Frontal cortex (tissue), 4 donors: ENCODE measurements around the gene PGD. TPM values are rescaled to one million over a fixed set of nuclear protein-coding genes. Genes with fewer than 3 reads are reported as not detected.
"Not testable (repeated sequence)": the region's sequence is repeated elsewhere in the genome, so short reads cannot be mapped to it uniquely, and the experiment has no call there.

ENCODE experiments used
- DNase-seq, 2 donors: peaks; one replicate each; pipeline ENCODE4 v3.0.0; 2012; ENCODE audit warnings: low spot score in 2 of 2
- FAIRE-seq: peaks from 2 replicates; lab custom pipeline; 2012; peaks lifted over from hg19 to GRCh38; lab: Jason Lieb, UNC
- total RNA-seq: library from RNA; depleted of rRNA; stranded (reverse); fragments of >200 nt; gene quantifications from one replicate; pipeline ENCODE4 v1.2.3, GENCODE V29; 2014
- donor health status: control.
- donor health status: control.
- donor health status: control.

Gene PGD
- total RNA-seq = 106 TPM

DNA sequence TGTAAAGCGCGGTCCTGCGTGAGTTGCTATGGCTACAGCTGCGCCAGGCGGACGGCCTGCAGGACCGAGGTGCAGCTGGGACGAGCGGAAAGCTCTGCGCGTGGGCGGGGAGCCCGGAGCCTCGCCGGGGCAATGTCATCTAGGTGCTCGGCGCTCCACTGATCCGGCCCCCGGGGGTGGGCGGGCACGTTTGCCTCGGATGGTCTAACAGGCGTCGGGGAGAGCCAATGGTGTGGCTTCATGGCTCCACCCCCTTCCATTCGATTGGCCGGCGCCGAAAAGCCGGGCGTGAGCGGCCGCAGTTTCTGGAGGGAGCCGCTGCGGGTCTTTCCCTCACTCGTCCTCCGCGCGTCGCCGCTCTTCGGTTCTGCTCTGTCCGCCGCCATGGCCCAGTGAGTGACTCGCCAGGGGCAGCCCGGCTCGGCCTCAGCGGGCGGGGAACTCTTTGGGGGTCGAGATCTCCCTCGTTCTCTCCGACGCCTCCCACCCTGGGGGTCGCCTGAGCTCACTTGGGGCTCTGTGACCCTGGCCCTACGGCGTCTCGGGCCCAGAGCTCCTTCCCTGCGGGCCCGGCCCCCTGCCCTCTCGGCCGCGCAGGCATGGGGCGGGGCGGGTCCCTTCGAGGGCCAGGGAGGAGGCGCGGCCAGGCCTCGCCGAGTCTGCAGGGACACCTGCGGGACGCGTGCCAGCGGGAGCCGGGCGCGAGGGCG is at the start of gene PGD:
Gene PGD (plus strand): TSS at position 331 of the 710 bp plus-strand sequence. CDS start 54 bp downstream, at position 385.
- FAIRE-seq = no peak
- DNase-seq = peak; percentile 98 to 99

DNA sequence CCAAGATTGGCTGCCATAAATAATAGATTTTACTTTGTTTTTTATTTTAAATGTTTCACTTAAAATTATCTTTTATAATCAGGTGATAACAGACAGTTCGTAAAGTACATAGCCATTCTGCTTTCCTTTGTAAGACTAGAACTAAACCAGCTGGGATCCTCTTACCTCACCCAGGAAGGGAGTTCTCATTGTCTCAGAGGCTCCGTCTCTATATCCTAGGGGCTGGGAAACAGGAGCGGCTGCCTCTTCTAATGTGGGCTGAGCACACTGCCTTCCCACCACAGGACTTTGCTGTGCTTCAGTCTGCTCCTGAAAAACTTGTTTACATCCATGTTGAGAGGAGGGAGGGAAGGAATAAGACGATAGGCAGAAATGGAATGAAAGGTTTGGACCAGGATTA is 45.6 kb upstream of the PGD start:
- FAIRE-seq = no peak

DNA sequence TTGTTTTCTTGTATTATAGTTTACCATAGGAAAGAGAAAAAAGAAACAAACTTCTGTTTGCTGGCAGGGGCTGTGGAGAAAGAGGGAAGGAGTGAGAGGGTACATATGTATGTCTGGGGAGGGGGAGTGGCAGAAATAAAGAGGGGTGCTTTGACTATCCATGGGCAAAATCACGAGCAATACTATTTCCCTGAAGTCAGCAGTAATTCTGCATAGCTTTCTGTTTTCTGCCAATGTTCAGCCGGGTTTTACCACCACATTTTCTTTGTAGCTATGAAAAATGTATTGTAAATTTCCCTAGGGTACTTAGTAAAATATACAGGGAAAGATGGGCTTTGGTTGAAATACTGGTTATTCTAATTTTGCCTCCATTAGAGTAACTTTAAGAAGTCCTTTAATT is 45.2 kb upstream of the PGD start:
- DNase-seq = no peak
- no peak for FAIRE-seq

More for the DNA sequence above, 45.6 kb upstream of the PGD start:
- DNase-seq = no peak

- DNase-seq (no peak), FAIRE-seq (no peak)
Observed at GRCh38 chr1:10360045-10360444, 38.8 kb upstream of the PGD start.

DNA sequence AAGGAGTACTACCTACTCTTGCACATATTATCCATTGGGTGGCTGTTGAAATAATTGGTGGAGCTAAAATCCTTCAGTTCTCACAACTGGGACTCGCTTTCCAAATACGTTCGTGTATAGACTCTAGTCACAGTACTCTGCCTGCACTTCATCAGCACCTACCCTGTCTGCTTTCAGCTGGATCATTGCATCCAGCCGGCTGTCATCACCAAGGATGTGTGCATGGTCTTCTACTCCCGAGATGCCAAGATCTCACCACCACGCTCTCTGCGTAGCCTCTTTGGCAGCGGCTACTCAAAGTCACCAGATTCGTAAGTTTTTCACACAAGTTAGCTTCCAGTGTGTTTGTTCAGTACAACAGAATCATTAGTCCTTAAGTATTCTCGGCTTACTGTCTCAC is 37.3 kb upstream of the PGD start:
- DNase-seq (no peak), FAIRE-seq (no peak)

GRCh38 chr1:10368194-10368593 is 30.7 kb upstream of the PGD start:
- no peak for FAIRE-seq
- DNase-seq = no peak

- DNase-seq (no peak), FAIRE-seq (no peak)
Observed at GRCh38 chr1:10374442-10374860, 24.4 kb upstream of the PGD start.

DNA sequence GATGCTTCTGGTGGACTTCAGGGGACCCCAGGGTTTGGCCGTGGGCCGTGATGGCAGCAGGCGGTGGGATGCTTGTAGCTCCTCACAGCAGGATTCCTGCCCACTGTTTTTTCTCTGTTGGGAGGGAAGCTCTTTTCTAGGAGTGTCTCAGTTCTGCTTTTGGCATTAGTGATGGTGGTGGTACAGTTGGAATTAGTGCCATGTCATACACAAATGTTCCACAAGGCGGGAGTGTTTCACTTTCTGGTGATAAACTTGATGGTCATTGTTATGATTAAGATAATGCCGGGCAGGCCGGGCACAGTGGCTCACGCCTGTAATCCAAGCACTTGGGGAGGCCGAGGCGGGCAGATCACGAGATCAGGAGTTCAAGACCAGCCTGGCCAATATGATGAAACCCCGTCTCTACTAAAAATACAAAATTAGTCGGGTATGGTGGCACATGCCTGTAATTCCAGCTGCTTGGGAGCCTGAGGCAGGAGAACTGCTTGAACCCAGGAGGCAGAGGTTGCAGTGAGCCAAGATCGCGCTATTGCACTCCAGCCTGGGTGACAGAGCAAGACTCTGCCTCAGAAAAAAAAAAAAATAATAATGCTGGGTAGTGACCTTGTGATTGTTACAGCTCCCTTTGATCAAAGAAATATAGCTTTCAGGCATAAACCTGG is 21.4 kb upstream of the PGD start:
- not testable (repeated sequence) for FAIRE-seq
- peak in 1 of 2 donors; percentile 49 for DNase-seq

DNA sequence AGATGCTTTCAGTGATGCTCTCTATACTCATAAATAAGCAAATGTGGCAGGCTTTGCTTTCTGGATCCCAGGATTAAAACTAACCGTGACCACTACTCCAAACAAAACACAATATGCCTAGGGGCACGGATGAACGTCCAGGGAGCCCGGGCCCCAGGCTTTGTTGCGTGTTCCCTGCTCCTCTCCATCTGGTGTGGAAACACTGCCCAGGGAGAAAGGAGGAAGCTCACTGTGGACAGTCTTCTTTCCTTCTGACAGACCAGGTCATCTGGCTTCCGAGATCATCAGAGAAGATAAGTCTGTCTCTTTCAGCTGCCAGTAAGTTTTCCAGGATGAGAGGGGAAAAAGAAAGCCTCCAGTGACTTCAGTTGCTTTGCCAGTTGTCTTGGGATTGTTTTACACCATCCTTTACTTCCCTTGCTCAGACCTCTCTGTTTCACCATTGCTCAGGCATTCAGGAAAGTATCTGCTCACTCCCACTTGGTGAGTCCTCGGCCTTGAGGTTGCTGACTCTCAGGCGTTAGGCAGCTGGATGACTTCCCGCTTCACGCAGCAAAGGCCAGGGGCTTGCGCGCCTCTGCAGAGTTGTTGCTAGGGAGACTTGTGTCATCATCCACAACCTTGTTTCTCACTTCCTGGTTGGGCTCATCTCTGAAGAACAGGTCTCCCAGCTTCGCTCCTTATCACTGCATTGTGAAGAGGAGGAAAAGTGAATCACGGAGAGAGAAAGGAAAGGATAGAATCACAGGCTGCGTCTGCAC is 20.6 kb upstream of the PGD start:
- DNase-seq = no peak
- no peak for FAIRE-seq

DNA sequence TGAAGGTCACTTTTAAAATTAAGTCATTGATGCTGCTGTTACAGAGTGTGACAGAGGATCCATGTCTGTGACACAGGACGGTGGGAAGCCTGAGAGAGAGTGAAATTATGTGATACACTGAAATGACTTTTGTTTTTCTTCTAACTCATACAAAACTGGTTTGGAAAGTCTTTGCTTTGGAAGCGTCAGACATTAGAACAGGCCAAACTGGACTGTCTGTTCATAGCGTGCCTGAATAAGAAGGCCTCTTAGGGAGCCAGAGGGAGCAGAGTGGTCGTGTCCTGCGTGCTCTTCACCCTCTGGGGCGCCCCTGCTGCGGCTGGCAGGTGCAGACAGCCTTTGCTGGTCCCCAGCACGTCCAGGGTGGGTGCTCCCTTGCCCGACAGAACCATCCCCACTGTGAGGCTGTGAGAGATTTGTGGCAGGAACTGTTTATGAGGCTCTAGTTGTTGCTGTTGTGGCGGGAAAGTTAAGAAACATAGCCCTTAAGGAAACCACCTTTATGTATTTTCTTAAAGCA is 19.7 kb upstream of the PGD start:
- FAIRE-seq = no peak
- no peak for DNase-seq

DNA sequence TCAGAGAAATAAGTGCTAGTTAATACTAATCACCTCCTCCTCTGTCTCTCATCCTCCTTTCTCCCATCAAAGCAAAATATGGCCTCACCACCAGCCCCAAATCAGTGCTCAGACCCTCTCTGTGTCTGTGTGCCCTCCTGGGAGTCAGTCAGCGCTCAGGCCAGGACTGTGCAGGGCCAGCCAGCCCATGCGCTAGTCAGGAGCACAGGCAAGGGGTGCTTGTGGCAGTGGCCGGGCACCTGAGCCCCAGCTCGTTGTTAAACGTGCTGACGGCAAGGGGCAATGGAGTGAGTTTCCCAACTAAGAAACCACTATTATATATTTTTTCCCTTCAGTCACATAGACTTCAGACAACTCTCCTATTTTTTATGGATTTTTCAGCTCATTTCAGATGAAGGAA is 19.2 kb upstream of the PGD start:
- FAIRE-seq = no peak
- no peak for DNase-seq

GRCh38 chr1:10380594-10381275 is 18.1 kb upstream of the PGD start:
- DNase-seq = no peak
- FAIRE-seq = no peak

GRCh38 chr1:10383630-10384029 is 15.2 kb upstream of the PGD start:
- FAIRE-seq (no peak), DNase-seq (no peak)

- FAIRE-seq = no peak
- no peak for DNase-seq
Observed at GRCh38 chr1:10384219-10384618, 14.6 kb upstream of the PGD start.

GRCh38 chr1:10386761-10387676 is 11.8 kb upstream of the PGD start:
- DNase-seq (no peak), FAIRE-seq (no peak)

DNA sequence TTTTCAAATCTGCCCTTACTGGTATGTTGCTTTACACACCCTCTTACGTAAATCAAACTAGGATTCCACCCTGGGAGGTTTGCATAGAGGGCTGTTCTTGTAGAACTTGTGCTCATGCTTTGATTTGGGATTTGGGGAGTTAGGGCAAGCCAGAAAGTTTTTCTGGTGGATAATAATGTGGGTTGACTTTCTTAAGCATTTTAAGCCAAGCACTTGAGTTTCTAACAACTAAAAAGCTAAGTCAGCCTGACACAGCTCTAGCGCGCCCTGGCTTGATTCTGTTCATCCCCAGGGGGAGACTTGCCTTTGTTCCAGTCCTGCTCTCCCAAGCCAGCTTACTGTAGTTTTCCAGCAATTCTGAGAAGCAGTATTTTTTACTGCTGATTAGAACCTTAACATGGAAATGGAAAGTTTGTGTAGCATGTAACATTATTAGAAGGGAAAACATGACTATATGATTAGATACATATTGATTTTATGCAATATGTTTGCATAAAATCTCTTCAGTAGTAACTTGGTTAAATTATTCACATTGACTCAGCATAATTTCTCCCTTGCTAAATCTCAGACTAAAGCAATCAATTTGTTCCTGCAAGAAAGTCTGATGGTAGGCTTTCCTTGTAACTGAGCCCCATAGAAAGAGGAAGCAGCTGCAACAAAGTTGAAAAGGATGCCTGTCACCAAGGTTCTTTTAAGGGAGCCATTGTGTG is 11.0 kb upstream of the PGD start:
- DNase-seq (no peak), FAIRE-seq (no peak)

GRCh38 chr1:10388387-10388715 is 10.5 kb upstream of the PGD start:
- FAIRE-seq (no peak), DNase-seq (no peak)

- no peak for FAIRE-seq
Observed at GRCh38 chr1:10389271-10389973, 9.4 kb upstream of the PGD start.

More at GRCh38 chr1:10389271-10389973, 9.4 kb upstream of the PGD start:
- DNase-seq = no peak
